IPS DF 6.9 (cell line): ENCODE measurements around the gene PRRC2A.
A peak's percentile ranks its signal among the peaks of the same experiment; 100 is the strongest.

ENCODE experiments used
- DNase-seq: peaks from one replicate; pipeline ENCODE4 v3.0.0-alpha.2; 2013; ENCODE audit warnings: low read depth, low spot score
- H3K27ac ChIP-seq: one replicate; pipeline ENCODE4 v1.5.1; 2013; ENCODE audit warnings: low read length, control low read depth
- H3K27me3 ChIP-seq: 2 replicates; pipeline ENCODE4 v1.6.1; 2013; ENCODE audit warnings: mild to moderate bottlenecking, low read length; ENCODE audit not compliant: control insufficient read depth, insufficient read depth
- H3K36me3 ChIP-seq: 2 replicates; pipeline ENCODE4 v1.6.1; 2013; ENCODE audit warnings: low read length; ENCODE audit not compliant: control insufficient read depth, insufficient read depth
- H3K4me1 ChIP-seq: 2 replicates; pipeline ENCODE4 v1.6.1; 2013; ENCODE audit warnings: low read length; ENCODE audit not compliant: control insufficient read depth, insufficient read depth
- H3K4me3 ChIP-seq: 2 replicates; pipeline ENCODE4 v1.5.1; 2013; ENCODE audit warnings: mild to moderate bottlenecking, low read length
- H3K9me3 ChIP-seq: 2 replicates; pipeline ENCODE4 v1.6.1; 2013; ENCODE audit warnings: low read length, inconsistent platforms; ENCODE audit not compliant: control insufficient read depth, insufficient read depth
- WGBS: extraction: QIAGEN DNeasy Blood & Tissue Kit; methylation state at CpG from one replicate; pipeline ENCODE4 v1.1.7; 2013; ENCODE audit warnings: mixed read lengths, missing lambda C conversion rate; ENCODE audit not compliant: insufficient read length, insufficient coverage; 5-methylcytosine and 5-hydroxymethylcytosine counted together

PRRC2A gene

DNA sequence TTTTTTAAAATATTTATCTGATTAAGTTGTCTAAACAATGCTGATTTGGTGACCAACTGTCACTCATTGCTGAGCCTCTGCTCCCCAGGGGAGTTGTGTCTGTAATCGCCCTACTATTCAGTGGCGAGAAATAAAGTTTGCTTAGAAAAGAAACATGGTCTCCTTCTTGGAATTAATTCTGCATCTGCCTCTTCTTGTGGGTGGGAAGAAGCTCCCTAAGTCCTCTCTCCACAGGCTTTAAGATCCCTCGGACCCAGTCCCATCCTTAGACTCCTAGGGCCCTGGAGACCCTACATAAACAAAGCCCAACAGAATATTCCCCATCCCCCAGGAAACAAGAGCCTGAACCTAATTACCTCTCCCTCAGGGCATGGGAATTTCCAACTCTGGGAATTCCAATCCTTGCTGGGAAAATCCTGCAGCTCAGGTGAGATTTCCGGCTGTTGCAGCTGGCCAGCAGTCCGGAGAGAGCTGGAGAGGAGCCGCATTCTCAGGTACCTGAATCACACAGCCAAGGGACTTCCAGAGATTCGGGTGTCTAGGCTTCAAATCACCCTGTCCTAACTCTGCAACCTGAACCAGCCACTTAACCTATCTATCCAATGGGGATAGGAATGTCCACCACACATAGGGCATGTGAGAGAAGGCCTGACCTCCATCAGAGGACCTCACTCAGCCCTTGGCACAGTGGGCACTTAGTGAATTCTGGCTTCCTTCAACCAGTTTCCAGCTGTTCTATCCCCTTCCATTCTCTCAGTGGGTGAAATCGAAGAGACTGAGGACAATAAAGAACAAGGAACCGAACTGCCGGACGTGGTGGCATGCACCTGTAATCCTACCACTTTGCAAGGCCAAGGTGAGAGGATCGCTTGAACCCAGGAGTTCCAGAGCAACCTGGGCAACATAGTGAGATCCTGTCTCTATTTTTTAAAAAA, 42.1 kb upstream of the PRRC2A start:
- H3K4me1 ChIP-seq, result no peaks in the 10 kb centered on the region; the same call in 1 of the 2 replicates

DNA sequence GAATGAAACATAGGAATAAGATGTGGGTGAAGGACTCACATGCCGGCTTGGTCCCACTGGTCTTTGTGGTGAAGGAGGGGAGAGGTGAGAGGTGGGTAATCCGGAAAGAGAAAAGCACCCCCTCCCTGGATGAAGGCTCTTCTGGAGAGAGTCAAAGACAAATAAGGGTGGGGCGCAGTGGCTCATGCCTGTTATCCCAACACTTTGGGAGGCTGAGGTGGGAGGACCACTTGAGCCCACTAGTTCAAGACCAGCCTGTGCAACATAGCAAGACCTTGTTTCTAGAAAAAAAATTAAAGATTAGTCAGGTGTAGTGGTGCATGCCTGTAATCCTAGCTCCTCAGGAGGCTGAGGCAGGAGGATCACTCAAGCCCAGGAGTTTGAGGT, 41.4 kb upstream of the PRRC2A start:
- Histone ChIP-seq H3K4me1 (no peaks in the 10 kb centered on the region; the same call in 1 of the 2 replicates), H3K4me3 (no peak overlapping the region), H3K27ac (no peak overlapping the region), H3K9me3 (no peaks in the 10 kb centered on the region), H3K36me3 (no peaks in the 10 kb centered on the region), H3K27me3 (no peaks in the 10 kb centered on the region)
- no peak for DNase-seq
- WGBS, result no CpG with 5 or more reads among the region's 3 CpGs

More for the DNA sequence above, 42.1 kb upstream of the PRRC2A start:
- Histone ChIP-seq H3K9me3 (no peaks in the 10 kb centered on the region), H3K27ac (no peak overlapping the region), H3K36me3 (no peaks in the 10 kb centered on the region), H3K27me3 (no peaks in the 10 kb centered on the region), H3K4me3 (no peak overlapping the region)
- no CpG with 5 or more reads among the region's 12 CpGs for WGBS
- no peak for DNase-seq

DNA sequence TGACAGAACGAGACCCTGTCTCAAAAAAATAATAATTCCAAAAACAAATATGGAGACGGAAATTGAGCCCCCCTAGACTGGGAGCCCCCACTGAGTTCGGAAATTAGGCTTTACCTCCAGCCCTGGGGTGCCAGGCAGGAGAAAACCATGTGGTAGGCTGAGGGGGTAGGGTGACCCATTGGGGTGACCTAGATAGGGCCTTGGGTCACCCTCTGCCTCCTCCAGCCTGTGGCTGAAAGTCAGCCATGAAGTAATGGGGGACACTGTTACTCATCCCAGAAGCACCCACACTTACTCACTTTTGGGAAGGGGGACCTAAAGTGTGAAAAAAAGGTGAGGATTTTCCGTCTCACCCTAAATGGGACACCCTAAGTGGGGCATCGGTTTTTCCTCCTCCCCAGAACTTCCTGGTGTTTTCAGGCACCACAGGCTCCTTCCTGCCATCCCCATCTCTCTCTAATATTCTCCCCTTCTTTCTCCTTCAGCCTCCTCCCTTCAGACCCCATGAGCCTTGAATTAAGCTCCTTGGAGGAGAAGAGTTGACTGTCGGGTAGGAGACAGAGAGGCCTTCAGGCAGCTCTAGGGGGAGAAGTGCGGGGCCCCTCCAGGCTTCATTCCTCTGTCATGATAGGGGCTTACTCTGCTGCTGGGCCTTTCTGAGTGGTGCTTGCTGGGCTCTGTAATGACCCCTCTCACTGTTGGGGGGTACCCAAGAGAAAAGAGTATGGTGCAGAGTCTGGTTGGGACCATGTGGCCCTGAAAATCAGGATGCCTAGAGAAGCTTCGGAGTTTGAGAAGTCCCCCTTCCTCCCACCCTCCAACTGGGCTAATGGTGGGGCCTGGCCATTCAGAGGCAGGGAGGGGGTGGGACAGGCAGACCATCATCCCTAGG, 40.7 kb upstream of the PRRC2A start:
- no peaks in the 10 kb centered on the region; the same call in 1 of the 2 replicates for H3K4me1 ChIP-seq
- no peaks in the 10 kb centered on the region for H3K36me3 ChIP-seq
- no peaks in the 10 kb centered on the region for H3K9me3 ChIP-seq
- DNase-seq, result no peak
- H3K27me3 ChIP-seq, result no peaks in the 10 kb centered on the region
- no peak overlapping the region; the same call in 1 of the 2 replicates for H3K4me3 ChIP-seq
- H3K27ac ChIP-seq, result no peak overlapping the region
- WGBS, result no CpG with 5 or more reads among the region's 8 CpGs

DNA sequence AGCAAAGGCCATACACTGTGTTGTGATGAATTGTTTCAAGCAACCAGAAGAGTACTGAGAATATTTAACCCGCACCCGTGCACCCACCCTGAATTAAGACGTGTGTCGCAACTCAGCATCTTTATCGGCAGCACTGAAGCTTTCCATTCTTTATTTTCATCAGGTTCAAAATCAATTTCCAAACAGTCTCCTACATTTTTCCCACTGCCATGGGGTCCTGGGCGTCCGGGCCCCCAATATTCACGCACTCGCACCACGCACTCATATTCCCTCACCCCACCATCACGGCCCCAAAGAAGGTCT, 40.1 kb upstream of the PRRC2A start:
- no peaks in the 10 kb centered on the region; the same call in 1 of the 2 replicates for H3K4me1 ChIP-seq
- DNase-seq, result no peak
- WGBS, result no CpG with 5 or more reads among the region's 11 CpGs
- no peaks in the 10 kb centered on the region for H3K36me3 ChIP-seq
- H3K9me3 ChIP-seq, result no peaks in the 10 kb centered on the region
- no peak overlapping the region for H3K27ac ChIP-seq
- peak overlapping the region; percentile 56; the same call in 1 of the 2 replicates for H3K4me3 ChIP-seq
- H3K27me3 ChIP-seq, result no peaks in the 10 kb centered on the region

DNA sequence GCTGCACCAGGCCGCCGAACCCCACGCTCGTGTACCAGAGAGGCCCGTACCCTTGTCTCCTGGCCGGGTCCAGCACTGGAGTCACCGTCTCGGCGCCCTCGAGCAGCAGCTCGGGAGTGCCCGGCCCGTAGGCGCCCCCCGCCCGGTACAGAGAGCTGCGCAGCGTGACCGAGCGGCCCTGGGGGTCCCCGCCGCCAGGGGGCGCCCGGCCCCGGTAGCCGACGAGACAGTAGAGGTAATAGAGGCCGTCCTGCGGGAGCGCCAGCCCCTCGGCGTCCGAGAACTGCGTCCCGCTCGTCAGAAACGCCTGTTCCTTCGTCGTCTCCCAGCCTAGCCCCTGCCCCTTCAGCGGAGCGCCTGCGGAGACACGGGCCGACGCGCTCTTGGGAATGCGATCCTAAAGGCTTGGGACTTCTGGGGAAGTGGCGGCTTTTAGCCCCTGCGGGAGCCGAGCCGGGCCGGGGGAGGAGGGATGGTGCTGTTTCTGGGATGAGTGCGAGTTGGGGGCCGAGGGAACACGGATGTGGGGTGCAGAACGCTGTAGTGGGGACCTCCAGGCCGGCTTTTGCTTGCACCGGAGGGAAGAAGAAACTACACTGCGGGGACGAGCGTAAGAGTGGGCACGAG, 39.6 kb upstream of the PRRC2A start:
- Histone ChIP-seq H3K27ac (no peak overlapping the region), H3K9me3 (no peaks in the 10 kb centered on the region), H3K27me3 (no peaks in the 10 kb centered on the region), H3K4me3 (peak overlapping the region; percentile 56), H3K4me1 (no peaks in the 10 kb centered on the region; the same call in 1 of the 2 replicates), H3K36me3 (no peaks in the 10 kb centered on the region)
- no CpG with 5 or more reads among the region's 62 CpGs for WGBS
- no peak for DNase-seq

DNA sequence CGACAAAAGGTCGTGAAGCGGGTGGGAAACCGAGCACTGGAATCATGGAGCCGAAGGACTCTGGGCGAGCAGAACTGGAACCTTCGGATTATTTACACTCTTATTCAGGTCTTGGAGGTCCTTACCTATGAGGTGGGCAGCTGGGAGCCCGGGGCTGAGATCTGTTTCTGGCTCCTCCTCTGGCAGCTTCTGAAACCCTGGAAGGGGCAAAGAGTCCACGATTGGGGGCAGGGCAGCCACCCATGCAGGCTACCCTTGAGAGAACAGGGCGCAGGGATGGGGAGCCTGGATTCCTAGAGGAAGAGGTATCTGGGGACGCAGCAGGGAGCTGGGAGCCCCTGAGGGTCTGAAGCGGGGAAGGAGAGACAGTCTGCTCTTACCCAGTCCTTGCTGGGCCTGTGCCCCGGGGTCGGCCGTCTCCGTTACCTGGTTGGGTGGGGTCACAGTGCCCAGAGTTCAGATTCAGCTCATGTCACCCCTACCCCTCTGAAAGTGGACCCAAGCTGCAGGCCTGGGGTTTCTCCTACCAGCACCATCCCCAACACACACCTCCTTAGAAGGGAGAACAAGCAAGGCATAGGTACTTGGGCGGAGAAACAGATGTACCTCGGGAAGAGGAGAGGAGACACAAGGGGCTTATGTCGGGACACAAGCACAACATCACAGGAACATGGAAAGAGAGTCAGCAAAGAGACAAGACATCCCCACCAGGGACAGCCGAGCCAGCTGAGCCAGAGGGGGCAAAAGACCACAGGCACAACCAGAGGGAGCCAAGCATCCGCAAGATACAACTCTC, 38.9 kb upstream of the PRRC2A start:
- Histone ChIP-seq H3K4me3 (peak overlapping the region; percentile 56), H3K36me3 (no peaks in the 10 kb centered on the region), H3K27ac (no peak overlapping the region), H3K27me3 (no peaks in the 10 kb centered on the region), H3K4me1 (no peaks in the 10 kb centered on the region; the same call in 1 of the 2 replicates), H3K9me3 (no peaks in the 10 kb centered on the region)
- DNase-seq, result no peak
- no CpG with 5 or more reads among the region's 21 CpGs for WGBS

DNA sequence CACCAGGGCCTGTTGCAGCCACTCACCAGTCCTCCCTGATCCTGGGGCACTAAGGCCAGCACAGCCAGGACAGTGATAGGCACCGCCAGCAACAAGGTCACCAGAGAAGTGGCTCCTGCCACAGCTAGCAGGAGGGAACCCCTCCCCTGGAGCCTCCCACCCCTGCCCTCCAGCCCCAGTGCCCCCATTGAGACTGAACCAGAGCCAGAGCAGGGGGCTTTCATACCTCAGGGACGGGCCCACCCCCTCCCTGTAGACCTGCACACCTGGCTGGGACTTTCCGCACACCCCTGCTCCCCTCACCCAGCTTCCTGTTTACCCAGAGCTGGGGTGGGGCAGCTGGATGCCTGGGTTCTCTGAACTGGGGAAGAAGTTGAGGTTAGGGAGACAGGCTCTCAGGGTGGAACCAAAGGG, 38.3 kb upstream of the PRRC2A start, which contains the start of gene LTB:
TSS of gene LTB (minus strand) at position 195 of the 414 bp plus-strand sequence. CDS start at position 188, 7 bp downstream.
- H3K4me1 ChIP-seq, result no peaks in the 10 kb centered on the region; the same call in 1 of the 2 replicates
- peak within 1 kb of the TSS; percentile 56 for H3K4me3 ChIP-seq
- H3K27ac ChIP-seq, result no peak within 1 kb of the TSS
- H3K9me3 ChIP-seq, result no peaks in the 10 kb centered on the region
- DNase-seq, result no peak
- no CpG with 5 or more reads among the region's 3 CpGs for WGBS
- no peaks in the 10 kb centered on the region for H3K27me3 ChIP-seq
- no peaks in the 10 kb centered on the region for H3K36me3 ChIP-seq

DNA sequence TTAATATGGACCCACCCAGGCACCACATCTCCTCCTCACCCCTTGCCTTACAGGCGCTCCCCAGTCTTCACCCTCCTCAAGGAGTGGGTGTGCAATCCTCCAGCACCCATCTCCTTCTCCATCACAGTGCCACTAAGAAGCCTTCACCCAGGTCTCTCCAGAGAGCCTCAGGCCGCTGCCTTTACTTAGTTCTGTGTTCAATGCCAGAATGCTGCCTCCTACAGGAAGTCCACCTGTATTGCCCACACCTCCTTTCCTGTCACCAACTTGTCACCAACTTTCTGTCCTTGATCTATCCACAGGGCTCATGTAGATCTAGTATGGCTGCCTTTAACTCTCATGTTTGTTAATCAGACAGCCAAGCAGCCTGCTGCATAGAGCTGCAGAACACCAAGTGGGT, 35.0 kb upstream of the PRRC2A start:
- no peak for DNase-seq
- H3K4me1 ChIP-seq, result no peaks in the 10 kb centered on the region
- no CpG with 5 or more reads among the region's 2 CpGs for WGBS
- H3K27me3 ChIP-seq, result no peaks in the 10 kb centered on the region
- H3K36me3 ChIP-seq, result no peaks in the 10 kb centered on the region
- H3K27ac ChIP-seq, result no peak overlapping the region
- H3K9me3 ChIP-seq, result no peaks in the 10 kb centered on the region
- H3K4me3 ChIP-seq, result no peak overlapping the region

DNA sequence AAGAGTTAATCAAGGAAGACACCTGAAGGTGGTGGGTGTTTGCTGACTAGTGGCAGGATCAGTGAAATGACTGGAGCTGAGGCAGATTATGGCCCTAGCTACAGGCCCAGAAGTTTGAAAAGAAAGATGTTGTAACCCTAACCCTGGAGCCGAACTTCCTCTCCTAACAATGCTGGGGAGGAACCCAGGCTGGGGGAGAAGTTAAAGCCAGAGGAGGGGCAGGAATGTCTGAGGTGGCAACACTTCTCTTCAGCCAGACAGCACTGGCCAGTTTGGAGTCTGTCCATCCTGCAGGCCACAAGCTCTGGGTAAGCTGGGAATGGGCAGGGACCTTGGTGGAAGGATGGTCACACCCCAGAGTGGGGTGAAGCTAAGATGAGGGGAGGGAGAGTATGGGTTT, 34.5 kb upstream of the PRRC2A start, which contains the start of gene LST1:
TSS of gene LST1 (plus strand) at position 270 of the 400 bp plus-strand sequence. CDS start 1,023 bp downstream, outside the sequence.
- Histone ChIP-seq H3K27me3 (no peaks in the 10 kb centered on the region), H3K4me1 (no peaks in the 10 kb centered on the region), H3K4me3 (no peak within 1 kb of the TSS), H3K9me3 (no peaks in the 10 kb centered on the region), H3K27ac (no peak within 1 kb of the TSS), H3K36me3 (no peaks in the 10 kb centered on the region)
- WGBS, result no CpG with 5 or more reads among the region's 1 CpG
- no peak for DNase-seq
